Measurements from ENCODE around the gene POU3F4.

Gene POU3F4

GRCh38 chrX:83508006-83508405 lies at the start of gene POU3F4:
TSS of gene POU3F4 (plus strand) at chrX:83508290. CDS start at chrX:83508325, 35 bp downstream.
- DNase-seq, result no peak

GRCh38 chrX:83469551-83469950 lies 38.5 kb upstream of the POU3F4 start:
- no peak for DNase-seq

- DNase-seq, result no peak
Observed at GRCh38 chrX:83495898-83496297, 12.2 kb upstream of the POU3F4 start.

DNA sequence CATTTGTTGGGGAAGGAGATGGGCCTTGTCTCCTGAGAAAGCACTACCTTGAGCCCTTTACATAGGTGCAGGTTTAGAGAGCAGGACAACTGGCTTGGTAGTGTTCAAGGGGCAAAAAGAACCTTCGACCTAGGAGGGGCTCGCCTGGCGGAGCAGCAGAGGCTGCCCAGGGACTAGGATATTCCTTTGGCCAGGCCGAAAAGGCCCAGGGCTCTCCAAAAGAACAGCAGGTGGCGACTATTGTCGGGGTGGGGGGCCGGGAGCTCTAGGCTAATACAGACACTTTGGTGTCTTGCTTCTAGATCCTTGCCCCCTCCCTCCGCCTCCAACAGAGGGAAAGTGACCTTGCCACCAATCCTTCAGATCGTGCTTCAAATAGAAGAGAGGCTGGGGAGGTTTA lies 7.1 kb upstream of the POU3F4 start:
- no peak for DNase-seq

GRCh38 chrX:83501530-83501929 lies 6.6 kb upstream of the POU3F4 start:
- DNase-seq, result no peak

DNA sequence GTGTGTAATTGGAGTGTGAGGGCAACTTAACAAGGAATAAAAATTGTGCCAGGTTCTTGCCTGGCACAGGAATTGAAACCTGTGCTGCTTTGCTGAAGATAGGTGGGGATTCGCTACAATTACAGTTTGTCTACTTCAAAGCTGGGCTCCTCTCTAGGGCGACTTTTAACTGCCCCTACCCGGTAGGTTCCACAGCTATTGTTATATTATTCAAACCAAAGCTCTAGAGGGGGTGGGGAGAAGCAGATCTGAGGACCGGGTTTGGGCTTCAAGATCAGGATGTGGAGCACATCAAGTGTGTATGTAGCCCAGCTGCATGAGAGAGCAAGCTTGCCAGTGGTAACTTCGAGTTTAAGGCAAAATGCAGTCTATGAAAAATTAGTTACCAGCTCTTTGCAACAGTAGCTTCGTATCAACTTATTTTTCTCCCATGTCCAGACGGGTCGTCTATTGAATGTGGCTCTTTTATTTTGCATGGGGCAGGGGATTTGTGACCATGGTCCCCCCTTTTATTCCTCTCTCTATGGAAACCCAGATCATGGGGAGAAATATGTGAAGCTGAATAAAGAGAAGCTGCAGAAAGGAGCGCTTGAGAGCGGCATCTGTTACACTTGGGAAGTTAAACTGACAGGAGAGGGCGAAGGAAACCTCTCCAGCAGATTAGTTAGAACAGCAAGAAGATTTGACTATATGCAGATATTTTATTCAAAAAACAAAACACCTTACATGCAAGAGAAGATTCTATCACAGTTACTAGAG lies 3.2 kb upstream of the POU3F4 start:
- no peak for DNase-seq

DNA sequence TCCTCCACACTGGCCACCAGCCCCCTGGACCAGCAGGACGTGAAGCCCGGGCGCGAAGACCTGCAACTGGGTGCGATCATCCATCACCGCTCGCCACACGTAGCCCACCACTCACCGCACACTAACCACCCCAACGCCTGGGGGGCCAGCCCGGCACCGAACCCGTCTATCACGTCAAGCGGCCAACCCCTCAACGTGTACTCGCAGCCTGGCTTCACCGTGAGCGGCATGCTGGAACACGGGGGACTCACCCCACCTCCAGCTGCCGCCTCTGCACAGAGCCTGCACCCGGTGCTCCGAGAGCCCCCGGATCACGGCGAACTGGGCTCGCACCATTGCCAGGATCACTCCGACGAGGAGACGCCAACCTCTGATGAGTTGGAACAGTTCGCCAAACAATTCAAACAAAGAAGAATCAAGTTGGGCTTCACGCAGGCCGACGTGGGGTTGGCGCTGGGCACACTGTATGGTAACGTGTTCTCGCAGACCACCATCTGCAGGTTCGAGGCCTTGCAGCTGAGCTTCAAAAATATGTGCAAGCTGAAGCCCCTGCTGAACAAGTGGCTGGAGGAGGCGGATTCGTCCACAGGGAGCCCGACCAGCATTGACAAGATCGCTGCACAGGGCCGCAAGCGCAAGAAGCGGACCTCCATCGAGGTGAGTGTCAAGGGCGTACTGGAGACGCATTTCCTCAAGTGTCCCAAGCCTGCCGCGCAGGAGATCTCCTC lies 600 bp downstream of the POU3F4 start:
- no peak for DNase-seq

- DNase-seq, result no peak
Observed at GRCh38 chrX:83509254-83509801, 1.2 kb downstream of the POU3F4 start.

DNA sequence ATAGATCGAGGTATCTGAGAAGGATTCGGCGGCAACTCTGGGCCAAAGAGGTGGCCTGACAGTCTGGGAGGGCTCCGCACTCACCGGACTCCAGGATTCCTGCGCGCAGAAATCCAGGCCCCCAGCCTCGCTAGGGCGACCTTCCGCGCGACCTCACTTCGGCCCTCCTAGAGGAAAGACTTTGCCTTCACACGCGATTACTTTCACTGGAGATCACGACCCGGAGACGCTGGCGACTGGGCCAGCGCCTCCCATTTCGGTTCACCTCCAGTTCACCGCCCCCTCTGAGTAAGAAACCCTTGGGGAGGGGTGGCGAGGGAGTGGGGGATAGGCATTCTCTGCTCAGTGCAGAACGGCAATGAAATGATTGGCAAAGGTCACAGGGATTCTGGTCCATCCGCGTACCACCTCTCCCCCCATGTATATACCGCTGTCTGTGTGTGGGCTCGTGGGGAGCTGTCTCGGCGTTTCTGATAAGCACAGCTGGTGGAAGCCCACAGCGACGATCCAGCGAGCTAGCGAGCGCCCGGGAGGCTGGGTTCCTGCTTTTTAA lies 2.5 kb downstream of the POU3F4 start:
- no peak for DNase-seq

- no peak for DNase-seq
Observed at GRCh38 chrX:83511208-83511607, 3.1 kb downstream of the POU3F4 start.

DNA sequence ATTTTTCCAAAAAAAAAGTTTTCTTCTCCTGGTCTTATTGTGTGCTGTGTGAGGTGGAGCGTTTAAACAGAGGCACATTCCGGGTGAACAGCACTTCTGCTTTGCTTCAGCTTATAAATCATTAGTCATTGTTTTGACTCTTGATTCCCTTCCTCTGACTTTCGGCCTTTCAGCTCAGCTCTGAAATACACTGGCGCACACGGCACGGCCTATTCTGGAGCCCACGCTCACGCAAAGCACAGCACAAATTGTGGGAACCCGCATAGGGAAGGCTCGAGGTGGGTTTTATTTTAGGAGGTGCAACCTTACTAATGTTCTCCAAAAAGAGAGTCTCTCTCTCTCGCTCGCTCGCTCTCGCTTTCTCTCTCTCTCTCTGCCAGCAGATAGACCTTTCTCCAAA lies 4.0 kb downstream of the POU3F4 start:
- DNase-seq, result no peak

GRCh38 chrX:83516597-83516996 lies 8.5 kb downstream of the POU3F4 start:
- no peak for DNase-seq

- DNase-seq, result no peak
Observed at GRCh38 chrX:83521905-83522304, 13.8 kb downstream of the POU3F4 start.

GRCh38 chrX:83529950-83530349 lies 21.9 kb downstream of the POU3F4 start:
- DNase-seq, result no peak

DNA sequence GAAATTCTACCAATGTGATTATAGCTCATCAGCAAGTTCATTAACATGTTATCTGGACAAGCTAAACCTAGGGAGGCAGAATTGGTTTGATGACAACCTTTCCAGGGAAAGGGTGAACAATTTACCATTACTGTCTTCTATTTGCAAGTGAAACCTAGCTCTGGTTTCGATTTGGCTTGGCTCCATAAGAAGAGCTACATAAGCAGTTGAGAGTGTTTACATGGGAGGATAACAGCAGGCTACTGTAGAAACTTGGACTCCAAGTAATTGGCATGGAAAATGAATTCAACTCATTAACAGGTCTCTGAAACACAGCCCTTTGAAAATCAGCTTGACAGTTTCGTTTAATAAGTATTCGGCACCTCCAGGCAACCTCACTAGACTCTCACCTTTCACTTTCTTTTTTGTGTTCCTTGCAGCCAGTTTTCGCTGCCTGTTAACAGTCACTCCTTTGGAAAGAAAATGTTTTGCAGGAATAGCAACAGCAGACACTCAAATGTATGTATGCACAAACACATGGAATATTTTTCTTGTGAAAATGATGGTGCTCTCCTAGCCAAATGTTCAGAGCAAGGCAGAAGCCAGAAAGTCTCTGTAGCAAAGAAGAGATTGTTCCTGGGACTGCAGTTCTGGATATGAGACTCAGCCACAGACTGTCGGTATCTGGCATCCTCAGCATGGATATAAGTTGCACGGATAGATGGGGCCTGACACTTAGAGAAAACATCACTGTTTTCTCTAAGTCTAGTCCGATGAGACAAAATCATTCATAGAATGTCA lies 27.5 kb downstream of the POU3F4 start:
- no peak for DNase-seq

Data from GF-D8 (cell line).